SK-N-SH (cell line): Measurements from ENCODE around the gene SPTB. TPM values are rescaled to one million over a fixed set of nuclear protein-coding genes. Genes with fewer than 3 reads are reported as not detected.

Source experiments
- CTCF ChIA-PET: fragments of 300-600, 350-600 bp; formaldehyde crosslinking; extraction: SDS; loops from one replicate; lab custom pipeline; 2021; lab: Yijun Ruan, JAX
- POLR2A ChIA-PET: fragments of 350-600 bp; sonication (Branson Sonifier 250); formaldehyde crosslinking; extraction: SDS; loops from one replicate; lab custom pipeline; 2020; ENCODE audit warnings: antibody characterized with exemption, inconsistent platforms; lab: Yijun Ruan, JAX
- DNase-seq: peaks from one replicate; pipeline ENCODE4 v3.0.0; 2012
- H2AFZ ChIP-seq: fragments of 200-600 bp; sonication (generic); 2 replicates; pipeline ENCODE4 v1.8.1; 2016; ENCODE audit warnings: antibody characterized with exemption, mild to moderate bottlenecking, low read depth
- H3F3A ChIP-seq: fragments of 200-600 bp; sonication (generic); replicated peaks from 2 replicates; pipeline ENCODE3; 2016; ENCODE audit warnings: antibody characterized with exemption, mild to moderate bottlenecking; ENCODE audit not compliant: insufficient read depth
- H3K27ac ChIP-seq, 2 experiments: fragments of 200-500 bp in 1 of 2; fragments of 200-600 bp in 1 of 2; sonication (Bioruptor generic) in 1 of 2; sonication (generic), shearing (Covaris generic) in 1 of 2; 2 replicates each; pipeline versions ENCODE4 v1.5.1 to v1.6.1; 2014 to 2016; ENCODE audit warnings: low read depth in 2 of 2, inconsistent platforms in 1 of 2, low read length in 1 of 2, mild to moderate bottlenecking in 1 of 2, mixed read lengths in 1 of 2
- H3K27me3 ChIP-seq: fragments of 200-600 bp; sonication (generic), shearing (Covaris generic); 2 replicates; pipeline ENCODE4 v1.6.1; 2016; ENCODE audit warnings: mixed run types; ENCODE audit not compliant: insufficient read depth
- H3K36me3 ChIP-seq, 2 experiments: fragments of 200-500 bp in 1 of 2; fragments of 200-600 bp in 1 of 2; sonication (Bioruptor generic) in 1 of 2; sonication (generic) in 1 of 2; replicated peaks in 1 of 2; 2 replicates each; pipeline versions ENCODE3 to v1.5.1; 2014 to 2016; ENCODE audit warnings: low read length in 1 of 2, mild to moderate bottlenecking in 1 of 2; ENCODE audit not compliant: insufficient read depth in 2 of 2, control insufficient read depth in 1 of 2
- H3K4me1 ChIP-seq, 2 experiments: fragments of 200-500 bp in 1 of 2; fragments of 200-600 bp in 1 of 2; sonication (Bioruptor generic) in 1 of 2; sonication (generic), shearing (Covaris generic) in 1 of 2; 2 replicates each; pipeline versions ENCODE4 v1.5.1 to v1.6.1; 2014 to 2016; ENCODE audit warnings: low read depth in 1 of 2, low read length in 1 of 2, mixed run types in 1 of 2; ENCODE audit not compliant: insufficient read depth in 2 of 2, control insufficient read depth in 1 of 2
- H3K4me2 ChIP-seq: fragments of 200-600 bp; sonication (generic), shearing (Covaris generic); 2 replicates; pipeline ENCODE4 v1.6.1; 2017; ENCODE audit warnings: mixed run types
- H3K4me3 ChIP-seq, 2 experiments: fragments of 200-500 bp in 1 of 2; fragments of 200-600 bp in 1 of 2; sonication (Bioruptor generic) in 1 of 2; sonication (generic), shearing (Covaris generic) in 1 of 2; 2 replicates each; pipeline versions ENCODE4 v1.5.1 to v1.8.1; 2014 to 2016; ENCODE audit warnings: low read depth in 2 of 2, inconsistent platforms in 1 of 2, low read length in 1 of 2, mild to moderate bottlenecking in 1 of 2, mixed read lengths in 1 of 2, moderate library complexity in 1 of 2
- H3K79me2 ChIP-seq: fragments of 200-600 bp; sonication (generic); 2 replicates; pipeline ENCODE4 v1.8.1; 2017; ENCODE audit warnings: mild to moderate bottlenecking; ENCODE audit not compliant: insufficient read depth
- H3K9ac ChIP-seq: fragments of 200-600 bp; sonication (generic); 2 replicates; pipeline ENCODE4 v1.6.1; 2017; ENCODE audit warnings: mixed run types
- H3K9me2 ChIP-seq: fragments of 200-600 bp; sonication (generic); 2 replicates; pipeline ENCODE4 v1.6.1; 2017; ENCODE audit warnings: mixed run types
- H3K9me3 ChIP-seq: fragments of 200-600 bp; sonication (generic); 2 replicates; pipeline ENCODE4 v1.6.1; 2017; ENCODE audit warnings: mixed run types, mild to moderate bottlenecking, moderate library complexity
- H4K20me1 ChIP-seq: fragments of 200-600 bp; sonication (generic); 2 replicates; pipeline ENCODE4 v1.6.1; 2017; ENCODE audit warnings: mild to moderate bottlenecking, mixed run types; ENCODE audit not compliant: insufficient read depth
- CHD2 ChIP-seq: fragments of 150-350 bp; IDR thresholded peaks from 2 replicates; pipeline ENCODE4 v1.6.1; 2018; ENCODE audit warnings: low read length; ENCODE audit not compliant: partially characterized antibody
- EZH2phosphoT487 ChIP-seq: fragments of 200-600 bp; sonication (generic); IDR thresholded peaks from 2 replicates; pipeline ENCODE4 v1.6.1; 2017; ENCODE audit warnings: low read depth, mixed run types, mild to moderate bottlenecking, antibody characterized with exemption, moderate library complexity, borderline replicate concordance
- FOSL2 ChIP-seq: IDR thresholded peaks from 2 replicates; pipeline ENCODE4 v1.4.0; 2012; ENCODE audit warnings: low read depth, mild to moderate bottlenecking, moderate library complexity, borderline replicate concordance
- FOXJ3 ChIP-seq: sonication (generic); formaldehyde crosslinking; IDR thresholded peaks from 2 replicates; pipeline ENCODE4 v1.5.1; 2020; ENCODE audit warnings: mild to moderate bottlenecking, missing genetic modification reagents
- FOXM1 ChIP-seq: IDR thresholded peaks from 2 replicates; pipeline ENCODE4 v1.4.0; 2012; ENCODE audit warnings: low read depth, mild to moderate bottlenecking
- GABPA ChIP-seq: IDR thresholded peaks from 2 replicates; pipeline ENCODE4 v1.4.0; 2012; ENCODE audit warnings: low read depth, mild to moderate bottlenecking
- GATA2 ChIP-seq: sonication (generic); formaldehyde crosslinking; IDR thresholded peaks from 2 replicates; pipeline ENCODE4 v1.5.0; 2020; ENCODE audit warnings: mild to moderate bottlenecking, missing genetic modification reagents
- JUND ChIP-seq: IDR thresholded peaks from 2 replicates; pipeline ENCODE4 v1.4.0; 2012
- MAX ChIP-seq: IDR thresholded peaks from 2 replicates; pipeline ENCODE4 v1.4.0; 2012; ENCODE audit warnings: low read depth
- MEF2A ChIP-seq: IDR thresholded peaks from 2 replicates; pipeline ENCODE4 v1.4.0; 2012; ENCODE audit warnings: low read depth, borderline replicate concordance
- MXI1 ChIP-seq: IDR thresholded peaks from 2 replicates; pipeline ENCODE4 v1.6.1; 2012; ENCODE audit warnings: mild to moderate bottlenecking, low read depth, low read length, improper control_type of control experiment
- NFIC ChIP-seq: IDR thresholded peaks from 2 replicates; pipeline ENCODE4 v1.4.0; 2012; ENCODE audit warnings: borderline replicate concordance
- NRF1 ChIP-seq: IDR thresholded peaks from 2 replicates; pipeline ENCODE4 v1.6.1; 2012; ENCODE audit warnings: low read depth, mild to moderate bottlenecking, low read length
- POLR2AphosphoS5 ChIP-seq: IDR thresholded peaks from 2 replicates; pipeline ENCODE4 v1.6.1; 2012; ENCODE audit warnings: low read depth, low read length
- RAD21 ChIP-seq: IDR thresholded peaks from 2 replicates; pipeline ENCODE4 v1.6.1; 2012; ENCODE audit warnings: mild to moderate bottlenecking, low read length
- RCOR1 ChIP-seq: fragments of 150-350 bp; IDR thresholded peaks from 2 replicates; pipeline ENCODE4 v1.6.1; 2017; ENCODE audit warnings: antibody characterized with exemption, low read length
- RFX5 ChIP-seq: IDR thresholded peaks from 2 replicates; pipeline ENCODE4 v1.6.1; 2012; ENCODE audit warnings: mild to moderate bottlenecking, improper control_type of control experiment, low read length
- SIN3A ChIP-seq: IDR thresholded peaks from 2 replicates; pipeline ENCODE4 v1.6.1; 2012; ENCODE audit warnings: low read depth, mild to moderate bottlenecking, low read length, moderate library complexity, borderline replicate concordance
- SMC3 ChIP-seq: IDR thresholded peaks from 2 replicates; pipeline ENCODE4 v1.6.1; 2012; ENCODE audit warnings: low read depth, low read length, improper control_type of control experiment
- TAF1 ChIP-seq: IDR thresholded peaks from 2 replicates; pipeline ENCODE4 v1.6.1; 2012; ENCODE audit warnings: low read depth, mild to moderate bottlenecking, low read length, moderate library complexity, borderline replicate concordance
- TCF12 ChIP-seq: IDR thresholded peaks from 2 replicates; pipeline ENCODE4 v1.4.0; 2012
- TEAD4 ChIP-seq: IDR thresholded peaks from 2 replicates; pipeline ENCODE4 v1.4.0; 2012; ENCODE audit warnings: mild to moderate bottlenecking, borderline replicate concordance; ENCODE audit not compliant: insufficient read depth
- USF2 ChIP-seq: fragments of 150-350 bp; IDR thresholded peaks from 2 replicates; pipeline ENCODE4 v1.6.1; 2017; ENCODE audit warnings: antibody characterized with exemption, low read length, low read depth, borderline replicate concordance
- YY1 ChIP-seq: IDR thresholded peaks from 2 replicates; pipeline ENCODE4 v1.4.0; 2012; ENCODE audit warnings: low read depth, mild to moderate bottlenecking
- whole genome bisulfite sequencing: methylation state at CpG from one replicate; pipeline ENCODE4 v1.1.6; 2017; ENCODE audit warnings: low lambda C conversion rate; 5-methylcytosine and 5-hydroxymethylcytosine counted together
- polyA plus RNA-seq, 3 experiments: library from polyadenylated mRNA; depleted of rRNA; stranded (reverse); fragments of >200 nt; gene quantifications; 2 replicates each; pipeline ENCODE4 v1.2.3, GENCODE V29; 2012
- TF ChIP-seq, protein P1 (sequence below): IDR thresholded peaks from 2 replicates; pipeline ENCODE4 v1.4.0; 2012; ENCODE audit warnings: low read depth, borderline replicate concordance

SPTB gene
- polyA plus RNA-seq, 1 of the 3 experiments (the other 2 are of a cell fraction): 0.15 TPM

GRCh38 chr14:64818151-64818550 lies 61.6 kb downstream of the SPTB start:
- WGBS: 92% methylated on average over 9 of the region's 9 CpGs
- Histone ChIP-seq H2AFZ (no peak overlapping the region), H3K4me1 (peaks cover 0 to 23% of the 10 kb centered on the region in 2 experiments; a peak in 1 of 4 replicates), H3K27me3 (no peaks in the 10 kb centered on the region), H3K9ac (no peak overlapping the region), H3K9me3 (no peaks in the 10 kb centered on the region), H3K79me2 (no peaks in the 10 kb centered on the region), H4K20me1 (no peaks in the 10 kb centered on the region), H3K9me2 (no peaks in the 10 kb centered on the region), H3F3A (no peaks in the 10 kb centered on the region), H3K27ac (no peak overlapping the region), H3K4me3 (no peak overlapping the region), H3K36me3 (no peaks in the 10 kb centered on the region)
- ChIA-PET POLR2A (no interaction called here), CTCF (interaction anchor here (2.4 to 7.2 kb wide), 2 partner anchors 16 to 73 kb away, joined by 14 to 63 read pairs; no protein-coding TSS in a partner anchor)
- no peak for DNase-seq
- TF ChIP-seq NRF1 (no peak), YY1 (no peak), FOXJ3 (CRISPR knock-in tag) (no peak), GABPA (no peak), MXI1 (no peak), SIN3A (no peak), FOXM1 (no peak), RCOR1 (no peak), CHD2 (no peak), TAF1 (no peak), TEAD4 (no peak)
- TF ChIP-seq, protein P1, sequence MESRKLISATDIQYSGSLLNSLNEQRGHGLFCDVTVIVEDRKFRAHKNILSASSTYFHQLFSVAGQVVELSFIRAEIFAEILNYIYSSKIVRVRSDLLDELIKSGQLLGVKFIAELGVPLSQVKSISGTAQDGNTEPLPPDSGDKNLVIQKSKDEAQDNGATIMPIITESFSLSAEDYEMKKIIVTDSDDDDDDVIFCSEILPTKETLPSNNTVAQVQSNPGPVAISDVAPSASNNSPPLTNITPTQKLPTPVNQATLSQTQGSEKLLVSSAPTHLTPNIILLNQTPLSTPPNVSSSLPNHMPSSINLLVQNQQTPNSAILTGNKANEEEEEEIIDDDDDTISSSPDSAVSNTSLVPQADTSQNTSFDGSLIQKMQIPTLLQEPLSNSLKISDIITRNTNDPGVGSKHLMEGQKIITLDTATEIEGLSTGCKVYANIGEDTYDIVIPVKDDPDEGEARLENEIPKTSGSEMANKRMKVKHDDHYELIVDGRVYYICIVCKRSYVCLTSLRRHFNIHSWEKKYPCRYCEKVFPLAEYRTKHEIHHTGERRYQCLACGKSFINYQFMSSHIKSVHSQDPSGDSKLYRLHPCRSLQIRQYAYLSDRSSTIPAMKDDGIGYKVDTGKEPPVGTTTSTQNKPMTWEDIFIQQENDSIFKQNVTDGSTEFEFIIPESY: no peak
- TF ChIP-seq, all 33 proteins: peak for 0
- H3K4me2 ChIP-seq: no peak overlapping the region

DNA sequence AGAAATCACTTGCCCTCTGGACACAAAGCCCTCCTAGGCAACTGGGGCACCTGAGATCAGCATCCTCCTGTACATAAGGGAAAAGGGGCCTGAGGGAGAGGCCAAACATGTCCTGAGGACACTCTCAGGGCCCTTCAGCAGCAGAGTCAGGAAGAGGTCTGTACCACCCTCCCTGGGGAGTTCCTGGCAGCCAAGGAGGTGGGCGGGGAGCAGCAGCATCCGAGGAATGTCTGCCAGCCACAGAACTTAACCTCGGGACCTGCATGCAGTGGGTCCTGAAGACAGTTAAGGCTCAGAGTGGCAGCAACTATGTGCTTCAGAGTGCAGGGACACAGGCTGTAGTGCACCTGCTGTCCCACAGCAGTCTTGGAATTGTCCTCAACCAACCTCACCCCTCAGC lies 62.1 kb downstream of the SPTB start:
- Histone ChIP-seq H3K36me3 (no peaks in the 10 kb centered on the region), H3K9ac (no peak overlapping the region), H3K4me1 (peaks cover 0 to 18% of the 10 kb centered on the region in 2 experiments; a peak in 1 of 4 replicates), H2AFZ (no peak overlapping the region), H3K4me3 (no peak overlapping the region), H3K79me2 (no peaks in the 10 kb centered on the region), H3K9me2 (no peaks in the 10 kb centered on the region), H3K4me2 (no peak overlapping the region), H3K27ac (no peak overlapping the region), H3F3A (no peaks in the 10 kb centered on the region), H3K9me3 (no peaks in the 10 kb centered on the region), H4K20me1 (no peaks in the 10 kb centered on the region), H3K27me3 (no peaks in the 10 kb centered on the region)
- ChIA-PET POLR2A (no interaction called here), CTCF (interaction anchor here (1.2 to 7.2 kb wide), 4 partner anchors 16 to 74 kb away, joined by 3 to 63 read pairs (median 14); no protein-coding TSS in a partner anchor)
- no peak for DNase-seq
- TF ChIP-seq TEAD4: no peak
- no peak for TF ChIP-seq RAD21
- no peak for TF ChIP-seq GATA2
- TF ChIP-seq, protein P1: no peak
- no peak for TF ChIP-seq FOSL2
- no peak for TF ChIP-seq TCF12
- no peak for TF ChIP-seq SMC3
- TF ChIP-seq FOXJ3 (CRISPR knock-in tag): no peak
- TF ChIP-seq JUND: no peak
- TF ChIP-seq CHD2: no peak
- no peak for TF ChIP-seq USF2
- TF ChIP-seq RFX5: no peak
- no peak for TF ChIP-seq MAX
- TF ChIP-seq NFIC: no peak
- no peak for TF ChIP-seq EZH2phosphoT487
- no peak for TF ChIP-seq MEF2A
- TF ChIP-seq MXI1: no peak
- TF ChIP-seq SIN3A: no peak
- TF ChIP-seq POLR2AphosphoS5: no peak
- TF ChIP-seq TAF1: no peak
- 71% methylated on average over 3 of the region's 3 CpGs for WGBS
